CD4-positive, alpha-beta T cell treated with Interleukin-4 for 4 hours (primary cell): Measurements from ENCODE around the gene FOXA3.

ENCODE experiments used
- DNase-seq: peaks from one replicate; pipeline ENCODE4 v3.0.0-alpha.2; 2020

The FOXA3 gene

DNA sequence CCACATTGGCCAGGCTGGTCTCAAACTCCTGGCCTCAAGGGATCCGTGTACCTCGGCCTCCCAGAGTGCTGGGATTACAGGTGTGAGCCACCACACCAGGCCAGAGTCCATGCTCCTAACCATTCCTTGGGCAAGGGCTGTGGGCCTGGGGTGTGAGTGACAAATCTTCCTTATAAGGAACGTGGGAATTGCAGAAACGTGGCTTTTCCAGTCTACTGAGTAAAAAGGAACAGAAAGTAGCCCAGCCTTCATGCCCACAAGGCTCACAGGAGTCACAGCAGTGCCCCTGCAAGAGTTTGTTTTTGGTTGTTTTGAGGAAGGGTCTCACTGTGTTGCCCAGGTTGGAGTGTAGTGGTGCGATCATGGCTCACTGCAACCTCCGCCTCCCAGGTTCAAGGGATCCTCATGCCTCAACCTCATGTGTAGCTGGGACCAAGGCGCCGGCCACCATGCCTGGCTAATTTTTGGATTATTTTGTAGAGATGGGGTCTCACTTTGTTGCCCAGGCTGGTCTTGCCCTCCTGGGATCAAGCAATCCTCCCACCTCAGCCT lies 33.2 kb downstream of the FOXA3 start:
- DNase-seq: no peak

DNA sequence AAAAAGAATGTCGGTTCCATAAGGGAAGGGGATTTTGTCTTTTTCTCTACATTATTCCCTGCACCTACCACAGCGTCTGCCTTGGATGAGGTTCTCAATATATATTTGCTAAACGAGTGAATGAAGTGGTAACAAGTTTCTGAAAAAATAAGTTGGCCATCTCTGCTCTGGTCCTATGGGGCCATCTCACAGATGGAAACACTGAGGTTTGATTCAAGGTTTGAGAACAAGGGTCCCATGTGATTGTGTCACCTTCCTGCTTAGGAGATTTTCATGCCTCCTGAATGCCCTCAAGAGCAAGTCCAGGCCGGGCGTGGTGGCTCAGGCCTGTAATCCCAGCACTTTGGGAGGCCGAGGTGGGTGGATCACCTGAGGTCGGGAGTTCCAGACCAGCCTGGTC lies 35.1 kb downstream of the FOXA3 start:
- no peak for DNase-seq

DNA sequence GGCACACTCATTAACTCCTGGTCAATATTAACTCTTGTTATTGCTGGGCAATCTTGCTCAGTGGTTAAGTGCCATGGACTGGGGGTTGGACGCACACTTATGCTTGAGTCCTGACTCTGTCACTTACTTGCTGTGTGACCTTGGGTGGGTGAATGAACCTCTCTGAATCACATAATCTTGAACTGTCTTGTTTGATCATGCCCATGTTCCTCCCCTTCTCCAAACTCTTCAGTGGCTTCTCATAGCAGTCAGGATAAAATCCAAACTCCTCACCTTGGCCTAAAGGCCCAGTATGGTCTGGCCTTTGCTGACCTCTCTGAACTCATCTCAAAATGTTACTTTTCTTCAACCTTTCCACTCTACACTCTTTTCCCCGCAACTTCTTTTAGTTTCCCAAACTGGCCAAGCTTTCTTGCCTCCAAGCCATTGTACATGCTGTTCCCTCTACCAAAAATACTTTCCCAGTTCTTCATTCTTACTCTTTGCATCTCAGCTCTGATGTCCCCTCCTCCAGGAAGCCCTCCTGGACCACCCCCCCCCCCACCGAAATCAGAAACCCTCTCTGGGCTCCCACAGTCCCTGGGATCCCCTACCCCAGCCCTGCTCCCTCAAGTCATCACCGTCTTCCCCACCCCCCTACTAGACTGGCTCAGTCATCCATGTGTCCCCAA lies 35.9 kb downstream of the FOXA3 start:
- DNase-seq: no peak

GRCh38 chr19:45900738-45901431 lies 36.8 kb downstream of the FOXA3 start:
- DNase-seq: no peak

DNA sequence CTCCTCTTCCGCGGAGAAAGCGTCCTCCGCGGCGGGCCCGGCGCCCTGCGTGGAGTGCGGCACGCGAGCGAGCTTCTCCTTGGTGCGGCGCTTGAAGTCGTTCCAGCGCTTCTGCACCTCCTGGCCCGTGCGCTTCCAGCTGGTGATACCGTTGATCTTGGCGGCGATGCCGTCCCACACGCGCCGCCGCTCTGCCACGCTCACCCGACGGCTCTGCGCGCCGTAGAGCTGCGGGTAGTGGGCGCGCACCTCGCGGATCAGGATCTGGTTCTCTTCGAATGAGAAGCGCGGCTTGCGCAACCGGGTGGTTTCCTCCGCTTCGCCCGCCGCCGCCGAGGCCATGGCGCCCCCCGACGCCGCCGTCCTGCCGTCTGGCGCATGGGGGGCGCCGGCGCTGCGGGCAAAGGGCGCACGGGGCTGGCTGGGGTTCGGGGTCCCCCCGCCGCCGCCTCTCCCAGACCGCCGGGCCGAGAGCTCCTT lies 37.3 kb downstream of the FOXA3 start:
- no peak for DNase-seq

DNA sequence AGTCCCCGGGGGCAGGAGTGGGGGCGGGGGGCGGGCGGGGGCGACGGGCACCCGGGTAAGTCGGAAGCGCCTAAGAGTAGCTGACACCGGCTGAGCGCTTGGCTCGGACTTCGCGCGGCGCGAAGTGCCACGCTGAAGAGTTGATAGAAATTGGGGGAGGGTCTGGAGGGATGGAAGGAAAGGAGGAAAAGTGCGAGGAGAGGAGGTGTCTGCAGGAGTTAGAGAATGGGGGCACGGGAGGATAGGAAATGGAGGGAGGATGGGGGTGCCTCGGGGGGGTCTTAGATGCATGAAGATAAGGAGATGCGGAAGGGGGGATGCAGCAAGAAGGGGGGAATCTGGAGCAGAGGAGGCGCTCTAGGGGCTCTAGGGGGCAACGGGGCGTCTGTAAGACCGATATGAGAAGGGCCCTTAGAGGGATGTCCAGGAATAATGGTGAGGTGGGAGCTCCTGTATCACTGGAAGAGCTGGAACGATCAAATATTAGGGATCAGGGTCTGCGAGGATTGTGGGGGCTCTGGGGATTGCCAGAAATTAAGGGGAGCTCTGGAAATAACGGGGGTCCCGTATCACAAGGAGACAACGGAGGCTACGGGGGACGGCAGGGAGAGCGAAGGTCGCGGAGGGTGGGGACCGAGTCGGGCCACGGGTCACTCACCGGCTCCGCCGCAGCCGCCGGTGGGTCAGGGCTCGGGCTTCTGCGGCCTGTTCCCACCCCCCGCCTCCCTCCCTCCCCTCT lies 38.0 kb downstream of the FOXA3 start, which contains the start of gene MYPOP:
Gene MYPOP (minus strand): TSS at position 702 of the 739 bp plus-strand sequence. CDS start 840 bp downstream, outside the sequence.
- DNase-seq: no peak

GRCh38 chr19:45902651-45903625 lies 38.8 kb downstream of the FOXA3 start:
- peak; percentile 97 for DNase-seq

DNA sequence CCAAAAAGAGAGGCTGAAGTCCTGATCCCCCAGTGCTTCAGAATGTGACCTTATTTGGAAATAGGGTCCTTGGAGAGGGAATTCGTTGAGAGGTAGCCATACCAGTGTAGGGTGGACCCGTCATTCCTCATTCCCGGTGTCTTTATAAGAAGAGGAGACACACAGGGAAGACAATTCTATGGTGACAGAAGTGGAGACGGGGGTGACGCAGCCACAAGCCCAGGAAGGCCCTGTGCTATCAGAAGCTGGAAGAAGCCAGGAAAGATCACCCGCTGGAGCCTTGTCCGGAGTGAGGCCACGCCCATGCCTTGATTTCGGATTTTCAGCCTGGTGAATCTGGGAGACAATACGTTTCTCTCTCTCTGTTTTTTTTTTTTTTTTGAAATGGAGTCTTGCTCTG lies 40.9 kb downstream of the FOXA3 start:
- DNase-seq: no peak

GRCh38 chr19:45906221-45906620 lies 42.1 kb downstream of the FOXA3 start:
- no peak for DNase-seq

DNA sequence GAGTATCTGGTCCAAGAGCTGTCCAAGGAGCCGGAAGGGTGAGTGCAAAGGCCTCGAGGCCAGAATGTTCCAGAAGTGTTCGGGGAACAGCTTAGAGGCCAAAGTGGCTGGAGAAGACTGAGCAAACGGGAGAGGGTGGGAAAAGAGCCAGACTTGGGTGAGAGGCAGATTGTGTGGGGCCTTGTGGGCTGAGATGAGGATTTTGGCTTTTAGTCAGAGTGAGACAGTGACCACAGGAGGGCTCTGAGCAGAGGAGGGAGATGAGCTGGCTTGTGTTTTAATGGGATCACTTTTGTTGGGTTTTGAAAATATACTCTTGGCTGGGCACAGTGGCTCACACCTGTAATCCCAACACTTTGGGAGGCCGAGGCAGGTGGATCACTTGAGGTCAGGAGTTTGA lies 44.8 kb downstream of the FOXA3 start:
- no peak for DNase-seq

DNA sequence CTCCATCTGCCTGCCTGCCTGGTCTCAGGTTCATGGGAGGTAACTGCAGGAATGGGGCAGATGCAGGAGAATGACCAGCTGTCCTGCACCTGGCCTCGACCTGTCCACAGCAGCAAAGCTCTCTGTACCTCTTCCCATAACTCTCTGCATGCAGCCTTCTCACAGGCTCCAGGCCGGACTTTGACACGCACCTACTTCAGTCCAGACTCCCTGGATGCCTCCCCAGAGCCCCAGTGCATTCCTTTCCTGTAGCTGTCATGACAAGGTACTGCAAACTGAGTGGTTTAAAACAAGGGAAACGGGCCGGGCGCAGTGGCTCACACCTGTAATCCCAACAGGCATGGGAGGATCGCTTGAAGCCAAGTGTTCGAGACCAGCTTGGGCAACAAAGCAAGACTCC lies 47.2 kb downstream of the FOXA3 start:
- DNase-seq: no peak

GRCh38 chr19:45913874-45914830 lies 50.0 kb downstream of the FOXA3 start, which contains the start of gene NANOS2:
Gene NANOS2 (minus strand): TSS chr19:45914778. CDS start chr19:45914693, 85 bp downstream.
- DNase-seq: no peak

GRCh38 chr19:45917421-45918091 lies 53.4 kb downstream of the FOXA3 start:
- DNase-seq: no peak

GRCh38 chr19:45918721-45919120 lies 54.6 kb downstream of the FOXA3 start:
- no peak for DNase-seq

GRCh38 chr19:45919678-45920077 lies 55.6 kb downstream of the FOXA3 start:
- no peak for DNase-seq

GRCh38 chr19:45920458-45920857 lies 56.3 kb downstream of the FOXA3 start:
- DNase-seq: no peak

DNA sequence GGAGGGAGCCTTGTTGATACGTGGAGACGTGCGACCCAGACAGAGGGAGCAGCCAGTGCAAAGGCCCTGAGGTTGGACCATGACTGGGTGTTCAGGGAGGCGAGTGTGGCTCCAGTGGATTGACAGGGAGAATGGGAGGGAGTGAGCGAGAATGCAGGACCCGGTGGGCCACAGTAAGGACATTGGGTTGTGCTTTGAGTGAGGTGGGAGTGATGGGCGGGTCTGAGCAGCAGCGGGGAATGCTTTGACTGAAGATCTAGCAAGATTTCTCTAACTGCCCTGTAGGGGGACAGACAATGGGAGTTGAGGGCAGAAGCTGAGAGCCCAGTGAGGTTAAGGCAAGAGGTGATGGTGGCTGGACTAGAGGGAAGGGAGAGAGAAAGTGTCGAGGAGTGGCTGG lies 58.2 kb downstream of the FOXA3 start:
- no peak for DNase-seq
